ENCODE data around the gene POT1.

POT1 gene

GRCh38 chr7:124781907-124782734 is 147.5 kb downstream of the POT1 start:
- Histone ChIP-seq H3K9me3 (ENCODE audit: control insufficient read depth, insufficient read depth, low read length) (no peaks in the 10 kb centered on the region), H3K9ac (ENCODE audit: low read depth, low read length) (no peak overlapping the region), H3K36me3 (ENCODE audit: insufficient read depth, low read length) (no peaks in the 10 kb centered on the region), H3K4me1 (ENCODE audit: insufficient read depth, low read length) (peaks cover 12% of the 10 kb centered on the region)

DNA sequence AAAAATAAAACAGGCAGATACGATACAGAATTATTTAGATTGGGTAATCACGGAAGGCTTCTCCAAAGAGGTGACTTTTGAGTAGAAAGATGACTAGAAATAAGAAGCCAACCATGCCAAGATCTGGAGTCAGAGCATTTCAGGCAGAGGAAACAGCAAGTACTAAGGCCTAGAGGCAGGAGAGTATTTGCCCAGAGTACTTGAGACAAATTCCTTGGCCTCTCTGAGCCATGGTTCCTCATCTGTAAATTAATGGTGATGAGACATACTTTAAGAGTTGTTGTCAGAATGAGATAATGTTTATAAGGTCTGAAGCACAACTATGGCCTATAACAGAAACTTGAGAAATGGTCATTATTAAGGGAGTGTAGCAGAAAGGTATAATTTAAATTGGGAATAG is 148.2 kb downstream of the POT1 start:
- Histone ChIP-seq H3K4me1 (ENCODE audit: insufficient read depth, low read length) (peaks cover 12% of the 10 kb centered on the region), H3K9ac (ENCODE audit: low read depth, low read length) (no peak overlapping the region), H3K36me3 (ENCODE audit: insufficient read depth, low read length) (no peaks in the 10 kb centered on the region), H3K9me3 (ENCODE audit: control insufficient read depth, insufficient read depth, low read length) (no peaks in the 10 kb centered on the region)

DNA sequence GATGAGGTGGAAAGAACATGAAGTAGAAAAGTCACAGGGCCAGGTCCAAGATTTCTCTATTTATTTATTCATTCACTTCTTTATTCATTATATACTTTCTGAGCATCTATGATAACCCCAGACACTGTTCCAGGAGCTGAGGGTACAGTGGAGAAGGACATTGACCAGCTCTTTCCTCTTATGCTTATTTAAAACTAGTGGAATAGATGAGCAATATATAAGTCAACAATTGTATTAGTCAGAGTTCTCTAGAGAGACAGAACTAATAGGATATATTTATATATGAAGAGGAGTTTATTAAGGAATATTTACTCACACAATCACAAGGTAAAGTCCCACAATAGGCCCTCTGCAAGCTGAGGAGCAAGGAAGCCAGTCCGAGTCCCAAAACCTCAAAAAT is 149.0 kb downstream of the POT1 start:
- no peaks in the 10 kb centered on the region for H3K9me3 ChIP-seq (ENCODE audit: control insufficient read depth, insufficient read depth, low read length)
- peaks cover 12% of the 10 kb centered on the region for H3K4me1 ChIP-seq (ENCODE audit: insufficient read depth, low read length)
- H3K36me3 ChIP-seq (ENCODE audit: insufficient read depth, low read length), result no peaks in the 10 kb centered on the region
- H3K9ac ChIP-seq (ENCODE audit: low read depth, low read length), result no peak overlapping the region

DNA sequence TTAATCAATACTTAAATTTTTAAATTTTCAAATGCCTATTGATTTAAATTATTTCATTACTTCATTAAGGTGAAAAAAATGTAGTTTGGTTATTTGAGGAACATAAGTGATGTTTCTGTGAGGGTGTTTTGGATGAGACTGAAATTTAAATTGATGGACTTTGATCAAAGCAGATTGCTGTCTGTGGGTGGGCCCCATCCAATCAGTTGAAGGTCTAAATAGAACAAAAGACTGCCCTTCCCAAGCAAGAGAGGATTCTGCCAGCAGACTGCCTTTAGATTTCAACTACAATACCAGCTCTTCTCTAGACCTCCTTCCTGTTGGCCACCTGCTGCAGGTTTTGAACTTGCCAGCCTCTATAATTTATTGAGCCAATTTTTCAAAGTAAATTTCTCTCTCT is 149.6 kb downstream of the POT1 start:
- H3K4me1 ChIP-seq (ENCODE audit: insufficient read depth, low read length), result peaks cover 12% of the 10 kb centered on the region
- no peaks in the 10 kb centered on the region for H3K36me3 ChIP-seq (ENCODE audit: insufficient read depth, low read length)
- no peaks in the 10 kb centered on the region for H3K9me3 ChIP-seq (ENCODE audit: control insufficient read depth, insufficient read depth, low read length)
- no peak overlapping the region for H3K9ac ChIP-seq (ENCODE audit: low read depth, low read length)

GRCh38 chr7:124779620-124780019 is 150.0 kb downstream of the POT1 start:
- H3K4me1 ChIP-seq (ENCODE audit: insufficient read depth, low read length), result peaks cover 12% of the 10 kb centered on the region

GRCh38 chr7:124779194-124779593 is 150.4 kb downstream of the POT1 start:
- H3K9me3 ChIP-seq (ENCODE audit: control insufficient read depth, insufficient read depth, low read length), result no peaks in the 10 kb centered on the region
- peaks cover 12% of the 10 kb centered on the region for H3K4me1 ChIP-seq (ENCODE audit: insufficient read depth, low read length)

More at GRCh38 chr7:124779620-124780019, 150.0 kb downstream of the POT1 start:
- Histone ChIP-seq H3K9ac (ENCODE audit: low read depth, low read length) (no peak overlapping the region), H3K9me3 (ENCODE audit: control insufficient read depth, insufficient read depth, low read length) (no peaks in the 10 kb centered on the region), H3K36me3 (ENCODE audit: insufficient read depth, low read length) (no peaks in the 10 kb centered on the region)

GRCh38 chr7:124777268-124777667 is 152.4 kb downstream of the POT1 start:
- H3K4me1 ChIP-seq (ENCODE audit: insufficient read depth, low read length), result peaks cover 8% of the 10 kb centered on the region
- no peaks in the 10 kb centered on the region for H3K9me3 ChIP-seq (ENCODE audit: control insufficient read depth, insufficient read depth, low read length)
- no peak overlapping the region for H3K9ac ChIP-seq (ENCODE audit: low read depth, low read length)
- H3K36me3 ChIP-seq (ENCODE audit: insufficient read depth, low read length), result no peaks in the 10 kb centered on the region

More at GRCh38 chr7:124779194-124779593, 150.4 kb downstream of the POT1 start:
- H3K9ac ChIP-seq (ENCODE audit: low read depth, low read length), result no peak overlapping the region
- no peaks in the 10 kb centered on the region for H3K36me3 ChIP-seq (ENCODE audit: insufficient read depth, low read length)

- Histone ChIP-seq H3K9ac (ENCODE audit: low read depth, low read length) (no peak overlapping the region), H3K36me3 (ENCODE audit: insufficient read depth, low read length) (no peaks in the 10 kb centered on the region), H3K9me3 (ENCODE audit: control insufficient read depth, insufficient read depth, low read length) (no peaks in the 10 kb centered on the region), H3K4me1 (ENCODE audit: insufficient read depth, low read length) (no peaks in the 10 kb centered on the region)
Observed at GRCh38 chr7:124776153-124776552, 153.5 kb downstream of the POT1 start.

DNA sequence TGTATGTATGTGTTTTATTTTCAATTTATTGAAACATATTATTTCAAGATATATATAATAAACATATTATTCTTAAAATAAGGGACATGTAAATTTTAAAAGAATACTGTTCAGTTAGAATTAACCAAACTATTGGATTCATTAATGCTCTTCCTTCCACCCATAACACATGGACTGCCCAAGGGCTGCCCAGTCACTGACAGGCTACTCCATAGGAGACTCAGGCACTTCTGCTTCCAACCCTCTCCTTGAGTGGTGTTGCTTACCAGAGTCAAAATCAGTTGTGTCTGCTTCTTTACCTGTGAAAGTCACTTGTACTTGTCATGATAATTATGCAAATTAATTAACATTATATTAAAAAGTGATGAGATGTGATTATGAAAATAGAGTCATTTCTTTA is 154.2 kb downstream of the POT1 start:
- Histone ChIP-seq H3K9ac (ENCODE audit: low read depth, low read length) (no peak overlapping the region), H3K4me1 (ENCODE audit: insufficient read depth, low read length) (no peaks in the 10 kb centered on the region), H3K36me3 (ENCODE audit: insufficient read depth, low read length) (no peaks in the 10 kb centered on the region), H3K9me3 (ENCODE audit: control insufficient read depth, insufficient read depth, low read length) (no peaks in the 10 kb centered on the region)

DNA sequence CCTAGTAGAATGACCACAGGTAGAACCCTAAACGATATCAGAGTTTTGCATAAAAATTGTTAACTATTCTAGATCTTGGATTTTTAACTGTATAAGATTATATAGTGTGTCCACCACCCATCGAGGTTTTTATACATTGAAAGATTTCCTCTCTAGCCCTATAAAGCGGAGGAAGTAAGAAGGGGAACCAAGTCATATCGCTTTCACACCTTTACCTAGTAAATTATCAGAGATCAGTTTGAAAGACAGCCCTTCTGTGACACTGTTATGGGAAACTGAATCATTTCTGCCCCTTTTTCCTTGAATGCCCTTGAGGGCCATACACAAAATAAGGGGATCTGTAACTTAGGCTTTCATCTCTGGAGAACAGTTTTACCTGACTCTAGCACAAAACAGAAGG is 155.7 kb downstream of the POT1 start:
- no peak overlapping the region for H3K9ac ChIP-seq (ENCODE audit: low read depth, low read length)
- no peaks in the 10 kb centered on the region for H3K4me1 ChIP-seq (ENCODE audit: insufficient read depth, low read length)
- no peaks in the 10 kb centered on the region for H3K9me3 ChIP-seq (ENCODE audit: control insufficient read depth, insufficient read depth, low read length)
- no peaks in the 10 kb centered on the region for H3K36me3 ChIP-seq (ENCODE audit: insufficient read depth, low read length)

DNA sequence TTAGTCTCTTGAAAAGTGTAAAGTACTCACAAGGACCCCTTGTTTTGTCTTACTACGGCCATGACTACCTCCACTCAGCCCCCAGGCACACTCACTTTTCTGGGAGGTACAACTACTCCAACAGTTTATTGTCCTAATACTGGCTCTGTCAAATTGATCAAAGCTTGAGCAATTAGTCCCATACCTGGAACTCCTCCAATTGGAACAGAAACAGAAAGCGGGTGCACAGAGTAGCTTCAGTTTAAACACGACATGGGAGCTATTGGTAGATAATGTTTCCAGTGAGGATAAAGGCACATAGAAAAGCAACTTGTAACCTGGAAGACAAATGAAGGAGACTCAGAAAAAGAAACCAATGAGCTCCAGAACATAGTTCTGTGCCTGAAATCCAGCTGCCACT is 156.3 kb downstream of the POT1 start:
- no peaks in the 10 kb centered on the region for H3K36me3 ChIP-seq (ENCODE audit: insufficient read depth, low read length)
- H3K9me3 ChIP-seq (ENCODE audit: control insufficient read depth, insufficient read depth, low read length), result no peaks in the 10 kb centered on the region
- H3K4me1 ChIP-seq (ENCODE audit: insufficient read depth, low read length), result no peaks in the 10 kb centered on the region
- no peak overlapping the region for H3K9ac ChIP-seq (ENCODE audit: low read depth, low read length)

Data from ES-I3 (cell line).